Thyroid gland (tissue), 4 donors: ENCODE results near the gene NAA16.

Source experiments
- CTCF ChIP-seq, 6 experiments: fragments of 200-600 bp in 3 of 6; fragments of 450-650 bp in 3 of 6; sonication (generic) in 3 of 6; IDR thresholded peaks; one replicate each; pipeline ENCODE4 v1.5.1; 2016 to 2019; ENCODE audit warnings: antibody characterized with exemption in 6 of 6, mild to moderate bottlenecking in 2 of 6, inconsistent platforms in 1 of 6, moderate library complexity in 1 of 6
- POLR2A ChIP-seq, 2 donors: fragments of 450-650 bp; IDR thresholded peaks; one replicate each; pipeline ENCODE4 v1.6.1; 2017; ENCODE audit warnings: antibody characterized with exemption in 2 of 2, mild to moderate bottlenecking in 2 of 2, moderate library complexity in 1 of 2

GRCh38 chr13:41268764-41269163, 42.3 kb upstream of the NAA16 start:
- TF ChIP-seq CTCF (IDR thresholded peaks at IDR 0.05): no peak
- no peak for TF ChIP-seq POLR2A (IDR thresholded peaks at IDR 0.05)
